WERI-Rb-1 (cell line): ENCODE results near the gene CEP43.

Experiments
- DNase-seq: peaks from one replicate; pipeline ENCODE4 v3.0.0-alpha.2; 2020
- H3K27ac ChIP-seq: fragments of 250-450 bp; sonication (Bioruptor Pico); 2 replicates; pipeline ENCODE4 v1.5.1; 2020; ENCODE audit warnings: mild to moderate bottlenecking, moderate library complexity
- H3K27me3 ChIP-seq: fragments of 250-450 bp; sonication (Bioruptor Pico); 2 replicates; pipeline ENCODE4 v1.5.1; 2021; ENCODE audit warnings: mild to moderate bottlenecking, low read depth, moderate library complexity; ENCODE audit not compliant: insufficient read depth, severe bottlenecking
- H3K36me3 ChIP-seq: fragments of 250-450 bp; sonication (Bioruptor Pico); 2 replicates; pipeline ENCODE4 v1.5.1; 2020; ENCODE audit warnings: mild to moderate bottlenecking, moderate library complexity
- H3K4me3 ChIP-seq: 2 replicates; pipeline ENCODE4 v1.5.1; 2011; ENCODE audit warnings: low read depth, mild to moderate bottlenecking, control low read depth, low read length
- H3K9me3 ChIP-seq: fragments of 250-450 bp; sonication (Bioruptor Pico); 2 replicates; pipeline ENCODE4 v1.5.1; 2021; ENCODE audit warnings: mild to moderate bottlenecking, moderate library complexity; ENCODE audit not compliant: severe bottlenecking
- CTCF ChIP-seq: IDR thresholded peaks from 2 replicates; pipeline ENCODE4 v1.5.1; 2011; ENCODE audit warnings: low read depth, mild to moderate bottlenecking, control low read depth, inconsistent platforms, low read length

CEP43 gene

GRCh38 chr6:166972101-166972500 lies 27.1 kb upstream of the CEP43 start:
- no peaks in the 10 kb centered on the region; the same call in 1 of the 2 replicates for H3K36me3 ChIP-seq
- no peaks in the 10 kb centered on the region for H3K9me3 ChIP-seq
- no peaks in the 10 kb centered on the region for H3K27me3 ChIP-seq
- DNase-seq, result no peak
- no peak overlapping the region for H3K27ac ChIP-seq
- no peak overlapping the region for H3K4me3 ChIP-seq
- no peak for TF ChIP-seq CTCF

GRCh38 chr6:166976636-166977035 lies 22.6 kb upstream of the CEP43 start:
- DNase-seq, result no peak

GRCh38 chr6:166977621-166978525 lies 21.3 kb upstream of the CEP43 start:
- DNase-seq, result no peak
- no peak overlapping the region for H3K27ac ChIP-seq
- no peaks in the 10 kb centered on the region for H3K9me3 ChIP-seq
- no peaks in the 10 kb centered on the region for H3K27me3 ChIP-seq
- H3K4me3 ChIP-seq, result no peak overlapping the region
- TF ChIP-seq CTCF, result no peak
- no peaks in the 10 kb centered on the region; the same call in 1 of the 2 replicates for H3K36me3 ChIP-seq

More at GRCh38 chr6:166976636-166977035, 22.6 kb upstream of the CEP43 start:
- H3K27ac ChIP-seq, result no peak overlapping the region
- no peaks in the 10 kb centered on the region for H3K9me3 ChIP-seq
- no peak for TF ChIP-seq CTCF
- no peak overlapping the region for H3K4me3 ChIP-seq
- H3K36me3 ChIP-seq, result no peaks in the 10 kb centered on the region; the same call in 1 of the 2 replicates
- no peaks in the 10 kb centered on the region for H3K27me3 ChIP-seq

GRCh38 chr6:166980738-166981137 lies 18.5 kb upstream of the CEP43 start:
- H3K36me3 ChIP-seq, result no peaks in the 10 kb centered on the region
- DNase-seq, result no peak
- no peak for TF ChIP-seq CTCF
- H3K27ac ChIP-seq, result no peak overlapping the region
- no peaks in the 10 kb centered on the region for H3K27me3 ChIP-seq
- H3K4me3 ChIP-seq, result no peak overlapping the region
- no peaks in the 10 kb centered on the region for H3K9me3 ChIP-seq

- Histone ChIP-seq H3K36me3 (no peaks in the 10 kb centered on the region; the same call in 1 of the 2 replicates), H3K27ac (no peak overlapping the region), H3K27me3 (no peaks in the 10 kb centered on the region), H3K9me3 (no peaks in the 10 kb centered on the region), H3K4me3 (no peak overlapping the region)
- DNase-seq, result no peak
- no peak for TF ChIP-seq CTCF
Observed at GRCh38 chr6:166987448-166987847, 11.7 kb upstream of the CEP43 start.
